ENCODE data around the gene C22orf15. TPM values are rescaled to one million over a fixed set of nuclear protein-coding genes. Genes with fewer than 3 reads are reported as not detected.

The C22orf15 gene
- total RNA-seq, 1 experiment from 2014 or later, result 0.81 TPM

GRCh38 chr22:23796461-23796860 is 33.7 kb downstream of the C22orf15 start:
- Histone ChIP-seq H4K91ac (ENCODE audit: insufficient read length, low read depth, low read length) (no peak overlapping the region), H2BK15ac (ENCODE audit: low read depth, low read length) (no peak overlapping the region), H3K4me2 (ENCODE audit: insufficient read depth, insufficient read length, low read length) (no peak overlapping the region), H2BK20ac (ENCODE audit: low read depth, low read length, poor library complexity, severe bottlenecking) (no peak overlapping the region), H3K4ac (ENCODE audit: low read depth, low read length) (no peak overlapping the region), H3T11ph (ENCODE audit: low read length) (no peak overlapping the region), H3K79me1 (ENCODE audit: insufficient read depth, low read depth, low read length, poor library complexity, severe bottlenecking) (no peaks in the 10 kb centered on the region), H2AK5ac (ENCODE audit: insufficient read length, low read length) (no peak overlapping the region), H4K20me1 (ENCODE audit: control insufficient read depth, insufficient read depth, insufficient read length) (no peaks in the 10 kb centered on the region), H3K23ac (ENCODE audit: insufficient read length, low read depth, low read length) (no peak overlapping the region), H2BK5ac (ENCODE audit: insufficient read length, low read length) (no peak overlapping the region), H3K27me3 (ENCODE audit: insufficient read depth, low read length) (no peaks in the 10 kb centered on the region; the same call in 1 of the 2 replicates), H2BK120ac (ENCODE audit: low read depth, low read length, poor library complexity, severe bottlenecking) (no peak overlapping the region), H2AFZ (ENCODE audit: low read length) (no peak overlapping the region), H3K23me2 (ENCODE audit: insufficient read length, low read depth, low read length, poor library complexity, severe bottlenecking) (no peaks in the 10 kb centered on the region), H3K27ac (ENCODE audit: insufficient read length, low read depth, low read length) (no peak overlapping the region), H4K8ac (replicated peaks; ENCODE audit: insufficient read length, low read depth, low read length) (no peak overlapping the region), H3K56ac (ENCODE audit: insufficient read length, low read depth, low read length) (no peak overlapping the region), H3K4me1 (ENCODE audit: insufficient read depth, low read length) (no peaks in the 10 kb centered on the region), H3K79me2 (ENCODE audit: insufficient read depth, low read length) (no peaks in the 10 kb centered on the region; the same call in 1 of the 2 replicates), H3K18ac (ENCODE audit: insufficient read length, low read depth, low read length) (no peak overlapping the region), H3K14ac (ENCODE audit: insufficient read depth, low read length) (no peak overlapping the region), H4K5ac (ENCODE audit: insufficient read length, low read depth, low read length) (no peak overlapping the region), H3K9me3 (ENCODE audit: control insufficient read depth, low read depth, low read length) (no peaks in the 10 kb centered on the region), H3K9ac (ENCODE audit: extremely low read depth, insufficient read length, low read length) (no peak overlapping the region), H2BK12ac (ENCODE audit: insufficient read length, low read depth, low read length) (no peak overlapping the region)
- Mint-ChIP-seq H3K4me1 (no peaks in the 10 kb centered on the region), H3K27ac (0 out of 7 replicates have a peak overlapping the region, but pooled peaks of 1 of the 3 experiments have one; percentile 40), H3K4me3 (no peak overlapping the region), H3K27me3 (ENCODE audit: low read depth) (no peaks in the 10 kb centered on the region), H3K9me3 (no peaks in the 10 kb centered on the region; a peak in 1 of 5 replicates), H3K36me3 (ENCODE audit: insufficient read depth in 1 of 3, low read depth in 3 of 3) (peaks cover 52 to 90% (median 87%) of the 10 kb centered on the region in 3 experiments)
- no CpG with 5 or more reads among the region's 5 CpGs for WGBS (ENCODE audit: extremely low coverage, insufficient read length, low lambda C conversion rate)
- no peak for DNase-seq
- TF ChIP-seq, protein P1, sequence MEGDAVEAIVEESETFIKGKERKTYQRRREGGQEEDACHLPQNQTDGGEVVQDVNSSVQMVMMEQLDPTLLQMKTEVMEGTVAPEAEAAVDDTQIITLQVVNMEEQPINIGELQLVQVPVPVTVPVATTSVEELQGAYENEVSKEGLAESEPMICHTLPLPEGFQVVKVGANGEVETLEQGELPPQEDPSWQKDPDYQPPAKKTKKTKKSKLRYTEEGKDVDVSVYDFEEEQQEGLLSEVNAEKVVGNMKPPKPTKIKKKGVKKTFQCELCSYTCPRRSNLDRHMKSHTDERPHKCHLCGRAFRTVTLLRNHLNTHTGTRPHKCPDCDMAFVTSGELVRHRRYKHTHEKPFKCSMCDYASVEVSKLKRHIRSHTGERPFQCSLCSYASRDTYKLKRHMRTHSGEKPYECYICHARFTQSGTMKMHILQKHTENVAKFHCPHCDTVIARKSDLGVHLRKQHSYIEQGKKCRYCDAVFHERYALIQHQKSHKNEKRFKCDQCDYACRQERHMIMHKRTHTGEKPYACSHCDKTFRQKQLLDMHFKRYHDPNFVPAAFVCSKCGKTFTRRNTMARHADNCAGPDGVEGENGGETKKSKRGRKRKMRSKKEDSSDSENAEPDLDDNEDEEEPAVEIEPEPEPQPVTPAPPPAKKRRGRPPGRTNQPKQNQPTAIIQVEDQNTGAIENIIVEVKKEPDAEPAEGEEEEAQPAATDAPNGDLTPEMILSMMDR (conservative IDR thresholded peaks at IDR 0.05), result no peak
